ENCODE results near the gene AGR2.
A peak's percentile ranks its signal among the peaks of the same experiment; 100 is the strongest.
"Not testable (repeated sequence)": the region's sequence is repeated elsewhere in the genome, so short reads cannot be mapped to it uniquely, and the experiment has no call there.

Gene AGR2

GRCh38 chr7:16804674-16805439 lies at the start of gene AGR2:
AGR2 (minus strand) TSS chr7:16804999; CDS start chr7:16801796, 3,203 bp downstream.
- no peak for DNase-seq (ENCODE audit: low read depth in 2 of 2)

DNA sequence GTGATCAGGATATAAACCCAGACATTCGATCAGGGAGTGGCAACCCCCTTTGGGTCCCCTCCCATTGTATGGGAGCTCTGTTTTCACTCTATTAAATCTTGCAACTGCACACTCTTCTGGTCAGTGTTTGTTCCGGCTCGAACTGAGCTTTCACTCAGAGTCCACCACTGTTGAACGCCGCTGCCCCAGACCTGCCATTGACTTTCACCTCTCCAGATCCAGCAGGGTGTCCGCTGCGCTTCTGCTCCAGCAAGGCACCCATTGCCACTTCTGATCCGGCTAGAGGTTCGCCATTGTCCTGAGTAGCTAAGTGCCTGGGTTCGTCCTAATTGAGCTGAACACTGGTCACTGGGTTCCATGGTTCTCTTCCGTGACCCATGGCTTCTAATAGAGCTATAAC lies 48.4 kb upstream of the AGR2 start:
- DNase-seq (ENCODE audit: low read depth in 2 of 2): not testable (repeated sequence)

DNA sequence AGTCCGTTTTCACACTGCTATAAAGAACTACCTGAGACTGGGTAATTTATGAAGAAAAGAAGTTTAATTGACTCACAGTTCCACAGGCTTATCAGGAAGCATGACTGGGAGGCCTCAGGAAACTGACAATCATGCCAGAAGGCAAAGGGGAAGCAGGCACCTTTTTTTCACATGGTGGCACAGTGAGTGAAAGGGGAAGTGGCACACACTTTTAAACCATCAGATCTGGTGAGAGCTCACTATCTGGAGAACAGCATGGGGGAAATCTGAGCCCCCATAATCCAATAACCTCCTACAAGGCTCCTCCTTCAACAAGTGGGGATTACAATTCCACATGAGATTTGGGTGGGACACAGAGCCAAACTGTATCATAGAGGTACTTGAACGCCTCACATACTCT lies 47.0 kb upstream of the AGR2 start:
- no peak for DNase-seq (ENCODE audit: low read depth in 2 of 2)

DNA sequence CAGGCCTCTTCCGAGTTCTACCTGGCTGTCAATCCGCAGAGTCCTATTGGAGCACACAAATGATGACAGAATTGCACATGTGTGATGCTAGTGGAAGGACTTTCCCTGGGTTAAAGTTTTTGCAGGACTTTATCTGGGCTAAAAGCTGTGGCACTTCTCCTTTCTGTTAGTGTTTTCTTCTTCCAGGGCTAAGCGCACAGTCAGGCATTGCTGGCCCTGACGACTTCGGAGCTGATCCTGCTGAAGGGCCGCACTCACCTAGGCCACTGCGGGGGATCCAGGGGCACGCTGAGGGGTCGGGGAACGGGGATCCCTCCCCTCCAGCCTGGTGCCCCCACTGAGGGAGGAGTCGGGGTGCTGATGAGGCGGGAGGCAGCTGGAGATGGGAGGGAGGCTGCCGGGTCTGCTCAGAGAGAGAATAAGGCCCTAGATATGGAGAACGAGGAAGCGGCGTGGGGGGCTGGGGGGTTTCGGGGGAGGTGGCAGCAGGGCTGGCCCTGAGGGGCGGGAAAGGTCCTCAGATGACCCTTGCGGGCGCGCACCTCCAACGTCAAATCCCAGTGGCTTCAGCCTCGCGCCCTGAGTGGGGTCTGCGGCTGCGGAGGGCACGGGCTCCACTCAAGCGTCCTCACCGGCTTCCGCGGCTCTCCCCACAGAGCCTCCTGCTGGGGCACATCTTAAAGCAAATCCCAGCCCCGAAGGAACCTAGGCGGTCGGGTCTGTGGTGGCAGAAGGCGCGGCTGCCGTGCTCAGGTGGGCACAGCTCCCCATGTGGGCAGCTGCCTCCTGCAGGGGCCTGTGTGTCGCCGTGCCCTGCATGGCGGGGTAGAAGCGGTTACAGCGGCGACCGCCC lies 46.0 kb upstream of the AGR2 start:
- no peak for DNase-seq (ENCODE audit: low read depth in 2 of 2)

- DNase-seq (ENCODE audit: low read depth in 2 of 2): no peak
These were observed 44.7 kb upstream of the AGR2 start for GRCh38 chr7:16849296-16850148.

DNA sequence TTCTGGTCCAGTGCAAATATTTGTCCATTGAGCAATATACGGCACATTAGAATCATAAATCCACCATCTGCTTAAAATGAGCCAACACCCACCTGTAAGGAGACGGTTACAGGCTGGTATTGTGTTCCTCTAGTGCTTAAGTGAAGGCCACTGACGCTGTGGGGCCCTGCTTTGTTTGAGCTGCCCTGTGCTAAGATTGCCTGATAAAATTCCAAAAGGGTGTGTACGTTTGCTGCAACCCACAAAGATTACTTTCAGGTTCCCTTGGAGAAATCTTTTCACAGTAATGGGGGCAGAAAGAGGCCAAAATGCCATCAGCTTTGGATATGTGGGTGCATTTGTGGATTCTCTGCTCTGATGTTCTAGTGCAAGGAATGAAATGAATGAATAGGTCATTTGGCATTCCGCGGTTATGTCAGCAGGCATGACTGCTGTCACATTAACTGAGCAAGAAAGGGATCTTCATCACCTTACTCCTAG lies 42.6 kb upstream of the AGR2 start:
- no peak for DNase-seq (ENCODE audit: low read depth in 2 of 2)

DNA sequence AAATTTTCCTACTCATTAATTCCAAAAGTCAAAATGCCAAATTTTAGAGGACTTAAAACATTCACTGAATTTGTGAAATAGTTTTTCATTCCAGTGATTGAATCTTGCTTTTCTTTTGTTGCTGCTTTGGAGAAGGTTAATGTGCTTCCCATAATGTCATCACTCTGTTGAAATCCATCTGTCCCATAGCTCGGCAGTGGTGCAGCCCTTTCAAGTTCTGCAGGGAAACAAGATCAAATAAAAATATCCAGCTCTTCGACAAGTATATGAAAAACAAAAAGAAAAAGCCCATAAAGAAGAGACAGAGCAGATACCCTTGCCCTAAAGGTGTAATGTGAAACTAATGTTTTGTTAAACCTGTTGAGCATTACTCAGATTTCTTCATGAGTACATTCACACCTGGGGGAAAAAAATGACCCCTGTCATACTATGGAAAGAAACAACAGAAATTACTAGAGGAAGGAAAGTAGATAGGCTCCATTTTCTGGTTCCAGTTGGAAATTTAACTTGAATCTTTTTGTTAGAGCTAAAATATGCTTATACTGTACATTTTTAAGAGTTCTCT lies 41.9 kb upstream of the AGR2 start:
- DNase-seq (ENCODE audit: low read depth in 2 of 2): no peak

- DNase-seq (ENCODE audit: low read depth in 2 of 2): no peak
These were observed 40.9 kb upstream of the AGR2 start for GRCh38 chr7:16845746-16846145.

DNA sequence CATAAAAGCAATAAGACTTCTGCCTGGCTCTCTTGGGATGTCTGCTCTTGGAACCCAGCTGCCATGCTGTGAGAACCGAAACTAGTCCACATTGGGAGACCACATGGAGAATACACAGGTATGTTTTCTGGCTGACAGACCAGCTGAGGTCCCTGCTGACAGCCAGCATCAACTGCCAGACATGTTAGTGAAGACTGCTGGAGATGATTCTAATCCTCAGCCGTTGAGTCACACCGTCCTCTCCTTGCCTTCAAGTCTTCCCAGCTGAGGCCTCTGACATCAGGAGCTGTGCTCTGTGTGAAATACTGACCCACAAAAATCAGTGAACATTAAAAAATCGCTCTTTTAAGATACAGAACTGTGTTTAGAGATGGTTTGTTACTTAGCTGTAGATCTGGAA lies 36.9 kb upstream of the AGR2 start:
- peak; percentile 20 to 21 for DNase-seq (ENCODE audit: low read depth in 2 of 2)

DNA sequence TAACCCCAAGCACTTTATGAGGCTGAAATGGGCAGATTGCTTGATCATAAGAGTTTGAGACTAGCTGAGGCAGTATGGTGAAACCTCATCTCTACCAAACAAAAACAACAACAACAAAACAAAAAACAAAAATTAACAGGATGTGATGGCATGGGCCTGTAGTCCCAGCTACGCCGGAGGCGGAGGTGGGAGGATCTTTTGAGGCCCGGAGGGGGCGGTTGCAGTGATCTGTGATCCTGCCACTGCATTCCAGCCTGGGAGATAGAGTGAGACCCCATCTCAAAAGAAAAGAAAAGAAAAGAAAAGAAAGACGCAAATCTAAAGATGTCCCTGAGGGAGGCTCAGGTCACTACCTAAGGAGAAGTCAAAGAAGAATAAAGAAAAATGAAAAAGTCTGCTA lies 35.3 kb upstream of the AGR2 start:
- no peak for DNase-seq (ENCODE audit: low read depth in 2 of 2)

DNA sequence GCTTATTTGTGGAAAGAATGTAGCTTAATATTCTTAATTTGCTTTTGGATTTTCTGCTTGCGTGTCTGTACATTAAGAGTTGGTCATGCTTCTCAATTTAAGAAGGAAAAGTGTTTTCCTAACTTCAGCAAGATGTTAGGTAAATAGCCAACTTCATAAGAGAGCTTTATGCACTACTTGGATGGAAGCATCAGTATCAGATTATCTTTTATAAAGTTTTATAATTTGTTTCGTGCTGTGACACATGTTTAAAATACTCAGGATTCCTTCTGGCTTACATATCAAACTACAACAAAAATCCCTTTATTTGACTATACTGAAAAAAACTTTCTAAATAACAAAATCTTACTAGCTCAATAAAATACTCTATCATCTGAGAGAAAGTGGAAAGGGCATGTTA lies 34.8 kb upstream of the AGR2 start:
- peak; percentile 4 to 20 for DNase-seq (ENCODE audit: low read depth in 2 of 2)

- no peak for DNase-seq (ENCODE audit: low read depth in 2 of 2)
These were observed 34.1 kb upstream of the AGR2 start for GRCh38 chr7:16838891-16839290.

DNA sequence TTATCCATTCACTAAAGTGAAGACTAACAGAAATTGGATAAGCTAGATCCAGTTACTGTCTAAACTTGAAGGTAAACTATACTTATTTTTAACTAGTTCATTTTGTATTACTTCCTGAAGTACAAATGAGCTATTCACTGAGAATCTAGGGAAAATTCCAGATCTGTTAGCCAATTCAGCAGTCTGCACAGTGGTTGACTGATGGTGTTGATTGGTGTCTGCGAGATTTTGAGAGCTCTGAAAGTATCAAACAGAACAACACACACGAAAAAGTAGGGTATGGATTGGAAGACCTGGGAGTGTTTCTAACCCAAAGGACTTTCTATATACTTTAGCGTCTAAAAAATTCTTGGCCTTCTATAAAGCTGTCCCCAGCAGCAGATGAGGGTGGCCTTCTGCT lies 33.6 kb upstream of the AGR2 start:
- no peak for DNase-seq (ENCODE audit: low read depth in 2 of 2)

DNA sequence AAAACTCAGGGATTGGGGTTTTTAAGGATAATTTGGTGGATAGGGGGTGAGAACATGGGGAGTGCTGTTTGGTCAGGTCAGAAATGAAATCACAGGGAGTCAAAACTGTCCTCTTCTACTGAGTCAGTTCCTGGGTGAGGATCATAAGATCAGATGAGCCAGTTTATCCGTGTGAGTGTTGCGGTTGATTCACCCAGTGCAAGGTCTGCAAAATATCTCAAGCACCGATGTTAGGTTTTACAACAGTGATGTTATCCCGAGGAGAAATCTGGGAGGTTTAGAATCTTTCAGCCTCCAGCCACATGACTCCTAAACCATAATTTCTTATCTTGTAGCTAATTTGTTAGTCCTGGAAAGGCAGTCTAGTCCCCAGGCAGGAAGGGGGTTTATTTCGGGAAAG lies 31.7 kb upstream of the AGR2 start:
- no peak for DNase-seq (ENCODE audit: low read depth in 2 of 2)

- DNase-seq (ENCODE audit: low read depth in 2 of 2): no peak
These were observed 28.6 kb upstream of the AGR2 start for GRCh38 chr7:16833373-16833772.

GRCh38 chr7:16826060-16826459 lies 21.3 kb upstream of the AGR2 start:
- DNase-seq (ENCODE audit: low read depth in 2 of 2): no peak

DNA sequence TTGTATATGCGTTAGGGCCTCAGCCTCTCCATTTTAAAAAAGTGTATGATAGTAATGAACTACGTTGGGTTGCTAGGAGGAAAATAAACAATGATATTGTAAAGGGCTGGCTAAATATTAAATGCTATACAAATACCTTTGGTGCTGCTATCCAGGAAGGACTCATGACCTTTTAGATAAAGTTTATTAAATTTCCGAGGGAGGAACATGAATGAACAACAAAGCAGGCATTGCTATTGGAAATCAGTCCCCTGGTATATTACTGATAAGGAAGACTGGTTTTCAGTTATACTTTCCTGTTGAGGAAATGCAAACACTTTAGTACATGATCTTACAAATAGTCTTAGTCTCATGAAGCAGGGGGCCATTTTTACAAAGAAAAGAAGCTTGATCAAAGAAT lies 17.2 kb upstream of the AGR2 start:
- DNase-seq (ENCODE audit: low read depth in 2 of 2): no peak

DNA sequence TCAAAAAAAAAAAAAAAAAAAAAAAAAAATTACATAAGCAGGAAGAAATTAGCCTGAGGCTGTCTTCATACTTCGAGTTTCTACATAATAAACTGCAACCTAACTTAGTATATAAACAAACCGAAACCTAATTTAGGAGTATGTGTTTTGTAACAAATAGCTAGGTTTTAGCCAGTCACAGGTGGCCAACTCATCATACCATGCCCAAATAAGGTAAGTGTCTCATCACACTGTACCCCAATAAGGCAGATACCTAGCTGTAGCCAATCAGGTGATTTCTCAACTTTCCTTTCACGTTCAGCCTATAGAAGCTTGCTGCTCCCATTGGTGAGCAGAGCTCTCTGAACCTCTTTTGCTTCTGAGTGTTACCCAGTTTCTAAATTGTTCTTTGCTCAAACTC lies 13.9 kb upstream of the AGR2 start:
- DNase-seq (ENCODE audit: low read depth in 2 of 2): no peak

- no peak for DNase-seq (ENCODE audit: low read depth in 2 of 2)
These were observed 12.7 kb upstream of the AGR2 start for GRCh38 chr7:16817536-16817935.

DNA sequence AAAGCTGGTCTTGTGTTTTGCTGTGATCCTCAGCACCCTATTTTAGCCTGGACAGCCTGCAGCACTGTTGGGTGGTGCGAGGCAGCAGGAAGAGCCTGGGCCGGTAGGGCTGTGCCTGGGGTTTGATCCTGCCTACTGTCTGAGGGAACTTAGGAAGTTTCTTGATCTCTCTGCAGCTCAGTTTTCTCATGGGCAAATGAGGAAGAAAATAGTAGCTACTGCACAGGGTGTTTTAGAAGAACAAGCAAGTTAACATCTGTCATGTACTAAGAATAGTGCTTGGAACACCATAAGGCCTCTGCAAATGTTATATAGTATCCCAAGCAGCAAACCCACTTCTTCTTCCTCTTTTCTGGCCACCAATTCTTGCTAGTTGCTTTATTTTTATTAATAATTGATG lies 12.0 kb upstream of the AGR2 start:
- no peak for DNase-seq (ENCODE audit: low read depth in 2 of 2)

- DNase-seq (ENCODE audit: low read depth in 2 of 2): no peak
These were observed 10.2 kb upstream of the AGR2 start for GRCh38 chr7:16815001-16815400.

- DNase-seq (ENCODE audit: low read depth in 2 of 2): no peak
These were observed 8.4 kb upstream of the AGR2 start for GRCh38 chr7:16813232-16813616.

Measured in fibroblast of skin of left biceps (primary cell).